ENCODE data around the gene NPPB. TPM values are rescaled to one million over a fixed set of nuclear protein-coding genes. Genes with fewer than 3 reads are reported as not detected.
A peak's percentile ranks its signal among the peaks of the same experiment; 100 is the strongest.

Gene NPPB
- total RNA-seq, 3 donors from 2014 or later, result not detected

GRCh38 chr1:11874624-11875023 is 15.9 kb upstream of the NPPB start:
- no peaks in the 10 kb centered on the region for H3K4me1 ChIP-seq
- intact Hi-C loops (cut with DNase I; ENCODE audit: low total_unique reads), result no loop called here
- DNase-seq (ENCODE audit: low spot score in 2 of 2), result no peak
- H3K27ac ChIP-seq, result peak overlapping the region in 1 of 2 donors; percentile 75
- H3K9me3 ChIP-seq, result no peaks in the 10 kb centered on the region
- H3K36me3 ChIP-seq, result no peaks in the 10 kb centered on the region
- H3K27me3 ChIP-seq, result peaks cover 0 to 8% of the 10 kb centered on the region in 2 donors
- TF ChIP-seq POLR2A (IDR thresholded peaks at IDR 0.05), result no peak
- TF ChIP-seq, protein P1, sequence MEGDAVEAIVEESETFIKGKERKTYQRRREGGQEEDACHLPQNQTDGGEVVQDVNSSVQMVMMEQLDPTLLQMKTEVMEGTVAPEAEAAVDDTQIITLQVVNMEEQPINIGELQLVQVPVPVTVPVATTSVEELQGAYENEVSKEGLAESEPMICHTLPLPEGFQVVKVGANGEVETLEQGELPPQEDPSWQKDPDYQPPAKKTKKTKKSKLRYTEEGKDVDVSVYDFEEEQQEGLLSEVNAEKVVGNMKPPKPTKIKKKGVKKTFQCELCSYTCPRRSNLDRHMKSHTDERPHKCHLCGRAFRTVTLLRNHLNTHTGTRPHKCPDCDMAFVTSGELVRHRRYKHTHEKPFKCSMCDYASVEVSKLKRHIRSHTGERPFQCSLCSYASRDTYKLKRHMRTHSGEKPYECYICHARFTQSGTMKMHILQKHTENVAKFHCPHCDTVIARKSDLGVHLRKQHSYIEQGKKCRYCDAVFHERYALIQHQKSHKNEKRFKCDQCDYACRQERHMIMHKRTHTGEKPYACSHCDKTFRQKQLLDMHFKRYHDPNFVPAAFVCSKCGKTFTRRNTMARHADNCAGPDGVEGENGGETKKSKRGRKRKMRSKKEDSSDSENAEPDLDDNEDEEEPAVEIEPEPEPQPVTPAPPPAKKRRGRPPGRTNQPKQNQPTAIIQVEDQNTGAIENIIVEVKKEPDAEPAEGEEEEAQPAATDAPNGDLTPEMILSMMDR (IDR thresholded peaks at IDR 0.05), result no peak
- no peak for TF ChIP-seq POLR2AphosphoS5 (IDR thresholded peaks at IDR 0.05)
- H3K4me3 ChIP-seq, result no peak overlapping the region

DNA sequence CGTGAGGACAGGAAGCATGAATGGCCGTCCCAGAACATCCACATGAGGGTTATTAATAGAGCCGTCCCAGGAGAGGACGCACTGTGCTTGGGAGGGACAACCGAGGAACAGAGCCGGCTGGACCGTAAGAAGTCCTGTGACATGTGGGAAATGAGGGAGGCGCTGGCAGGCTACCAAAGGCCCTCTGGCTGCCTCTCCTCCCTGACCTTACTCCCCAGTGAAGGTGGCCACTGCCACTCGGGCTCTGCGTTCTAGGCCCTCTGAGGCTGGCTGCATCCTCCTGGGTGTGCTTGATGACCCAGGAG is 15.5 kb upstream of the NPPB start:
- Histone ChIP-seq H3K27ac (peak overlapping the region in 1 of 2 donors; percentile 75), H3K4me3 (no peak overlapping the region), H3K27me3 (peaks cover 0 to 8% of the 10 kb centered on the region in 2 donors), H3K9me3 (no peaks in the 10 kb centered on the region), H3K36me3 (no peaks in the 10 kb centered on the region), H3K4me1 (no peaks in the 10 kb centered on the region)
- TF ChIP-seq POLR2A (IDR thresholded peaks at IDR 0.05), result no peak
- TF ChIP-seq, protein P1 (IDR thresholded peaks at IDR 0.05), result no peak
- TF ChIP-seq POLR2AphosphoS5 (IDR thresholded peaks at IDR 0.05), result peak in 1 of 3 donors; percentile 58
- intact Hi-C loops (cut with DNase I; ENCODE audit: low total_unique reads), result no loop called here
- DNase-seq (ENCODE audit: low spot score in 2 of 2), result no peak

DNA sequence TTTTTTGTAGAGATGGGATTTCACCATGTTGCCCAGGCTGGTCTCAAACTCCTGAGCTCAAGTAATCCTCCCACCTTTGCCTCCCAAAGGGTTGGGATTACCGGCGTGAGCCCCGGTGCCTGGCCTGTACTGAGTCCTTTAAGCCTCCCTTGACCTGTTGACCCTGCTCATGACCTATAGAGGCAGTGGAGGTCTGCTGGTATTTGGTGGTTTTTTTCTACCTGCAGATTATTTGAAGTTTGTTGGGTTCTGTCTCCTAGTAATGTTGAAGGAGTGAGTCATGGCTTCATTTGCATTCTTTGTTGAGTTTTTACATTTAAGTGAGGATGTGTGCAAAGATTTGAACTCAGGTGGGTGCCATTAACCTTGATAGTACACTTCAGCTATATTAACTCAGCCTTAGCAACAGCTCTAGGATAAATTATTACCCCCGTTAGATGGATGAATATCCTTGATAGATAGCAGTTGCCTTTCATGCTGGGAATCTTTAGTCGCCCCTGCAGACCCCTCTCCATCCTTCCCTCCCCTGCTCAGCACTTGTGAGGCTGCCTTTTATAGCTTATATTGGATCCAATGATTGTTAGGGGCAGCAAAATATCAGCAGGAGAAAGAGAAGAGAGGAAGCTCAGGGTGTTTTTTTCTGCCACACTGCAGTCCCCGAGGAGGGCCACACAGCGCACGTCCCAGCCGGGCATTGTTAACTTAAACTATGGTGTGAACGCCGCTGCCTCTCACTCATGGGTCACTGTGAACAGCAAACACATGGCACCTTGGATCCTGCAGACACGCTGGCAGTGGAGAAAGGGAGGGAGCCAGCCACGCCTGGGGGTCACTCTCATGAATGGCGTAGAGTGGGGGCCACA is 14.9 kb upstream of the NPPB start:
- H3K36me3 ChIP-seq, result no peaks in the 10 kb centered on the region
- no peak for DNase-seq (ENCODE audit: low spot score in 2 of 2)
- no peaks in the 10 kb centered on the region for H3K9me3 ChIP-seq
- H3K4me1 ChIP-seq, result no peaks in the 10 kb centered on the region
- no peak overlapping the region for H3K4me3 ChIP-seq
- H3K27me3 ChIP-seq, result peaks cover 0 to 8% of the 10 kb centered on the region in 2 donors
- peak overlapping the region in 1 of 2 donors; percentile 38 for H3K27ac ChIP-seq
- TF ChIP-seq POLR2A (IDR thresholded peaks at IDR 0.05) (no peak), POLR2AphosphoS5 (IDR thresholded peaks at IDR 0.05) (no peak)
- TF ChIP-seq, protein P1 (IDR thresholded peaks at IDR 0.05), result no peak
- intact Hi-C loops (cut with DNase I; ENCODE audit: low total_unique reads), result no loop called here

DNA sequence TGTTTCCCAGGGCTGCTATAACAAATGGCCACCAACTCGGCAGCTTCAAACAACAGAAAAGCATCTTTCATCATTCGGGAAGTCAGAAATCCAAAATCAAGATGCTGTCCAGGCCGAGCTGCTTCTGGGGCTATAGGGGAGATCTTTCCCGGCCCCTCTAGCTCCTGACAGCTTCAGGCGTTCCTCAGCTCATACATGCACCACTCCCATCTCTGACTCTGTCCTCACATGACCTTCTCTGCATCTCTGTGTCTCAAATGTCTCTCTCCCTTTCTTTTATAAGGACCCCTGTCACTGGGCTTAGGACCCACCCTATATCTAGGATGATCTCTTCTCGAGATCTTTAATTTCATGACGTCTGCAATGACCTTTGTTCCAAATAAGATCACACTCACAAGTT is 13.8 kb upstream of the NPPB start:
- DNase-seq (ENCODE audit: low spot score in 2 of 2), result no peak
- no peak overlapping the region for H3K4me3 ChIP-seq
- no peak overlapping the region for H3K27ac ChIP-seq
- H3K9me3 ChIP-seq, result no peaks in the 10 kb centered on the region
- peaks cover 0 to 8% of the 10 kb centered on the region in 2 donors for H3K27me3 ChIP-seq
- H3K4me1 ChIP-seq, result no peaks in the 10 kb centered on the region
- H3K36me3 ChIP-seq, result no peaks in the 10 kb centered on the region
- TF ChIP-seq POLR2A (IDR thresholded peaks at IDR 0.05) (no peak), POLR2AphosphoS5 (IDR thresholded peaks at IDR 0.05) (no peak)
- TF ChIP-seq, protein P1 (IDR thresholded peaks at IDR 0.05), result no peak
- intact Hi-C loops (cut with DNase I; ENCODE audit: low total_unique reads), result no loop called here

- H3K27ac ChIP-seq, result no peak overlapping the region
- peaks cover 0 to 5% of the 10 kb centered on the region in 2 donors for H3K27me3 ChIP-seq
- no peak for DNase-seq (ENCODE audit: low spot score in 2 of 2)
- intact Hi-C loops (cut with DNase I; ENCODE audit: low total_unique reads), result no loop called here
- TF ChIP-seq, protein P1 (IDR thresholded peaks at IDR 0.05), result no peak
- TF ChIP-seq POLR2A (IDR thresholded peaks at IDR 0.05), result no peak
- TF ChIP-seq POLR2AphosphoS5 (IDR thresholded peaks at IDR 0.05), result no peak
- H3K4me3 ChIP-seq, result no peak overlapping the region
- no peaks in the 10 kb centered on the region for H3K36me3 ChIP-seq
- no peaks in the 10 kb centered on the region for H3K4me1 ChIP-seq
- no peaks in the 10 kb centered on the region for H3K9me3 ChIP-seq
Observed at GRCh38 chr1:11869650-11870207, 11.0 kb upstream of the NPPB start.

All from breast epithelium (tissue), 4 donors.